ENCODE measurements around the gene DERL2. TPM values are rescaled to one million over a fixed set of nuclear protein-coding genes. Genes with fewer than 3 reads are reported as not detected.

Gene DERL2
- total RNA-seq, 1 experiment from 2014 or later: 78.9 TPM

GRCh38 chr17:5486206-5487124 lies 487 bp upstream of the DERL2 start, which contains the start of gene MIS12:
TSS of gene MIS12 (plus strand) at chr17:5486566. CDS start at chr17:5488863, 2,297 bp downstream.
- H3K36me3 ChIP-seq: peaks cover 88% of the 10 kb centered on the region

GRCh38 chr17:5481451-5481850 lies 4.5 kb downstream of the DERL2 start:
- no peak for DNase-seq (ENCODE audit: low read depth in 1 of 2, low spot score in 2 of 2)
- Histone ChIP-seq H3K36me3 (peaks cover 93% of the 10 kb centered on the region), H3K4me3 (no peak overlapping the region), H3K27me3 (replicated peaks) (no peaks in the 10 kb centered on the region), H3K27ac (no peak overlapping the region), H3K9me3 (replicated peaks) (no peaks in the 10 kb centered on the region), H3K4me1 (replicated peaks) (peaks cover 5% of the 10 kb centered on the region; the same call in 1 of the 2 replicates)

More at GRCh38 chr17:5486206-5487124, 487 bp upstream of the DERL2 start, which contains the start of gene MIS12:
- peak; percentile 98 to 99 for DNase-seq (ENCODE audit: low read depth in 1 of 2, low spot score in 2 of 2)
- peaks cover 12% of the 10 kb centered on the region; the same call in 1 of the 2 replicates for H3K4me1 ChIP-seq (replicated peaks)
- H3K27me3 ChIP-seq (replicated peaks): no peaks in the 10 kb centered on the region
- peak within 1 kb of the TSS; percentile 69 for H3K4me3 ChIP-seq
- no peaks in the 10 kb centered on the region for H3K9me3 ChIP-seq (replicated peaks)
- H3K27ac ChIP-seq: peak within 1 kb of the TSS; percentile 99

- H3K9me3 ChIP-seq (replicated peaks): no peaks in the 10 kb centered on the region
- no peaks in the 10 kb centered on the region for H3K27me3 ChIP-seq (replicated peaks)
- no peak for DNase-seq (ENCODE audit: low read depth in 1 of 2, low spot score in 2 of 2)
- no peak overlapping the region for H3K27ac ChIP-seq
- no peak overlapping the region for H3K4me3 ChIP-seq
- H3K36me3 ChIP-seq: peaks cover 97% of the 10 kb centered on the region
- H3K4me1 ChIP-seq (replicated peaks): peaks cover 5% of the 10 kb centered on the region; the same call in 1 of the 2 replicates
Measured at GRCh38 chr17:5480962-5481361, 5.0 kb downstream of the DERL2 start.

GRCh38 chr17:5478992-5479391 lies 7.0 kb downstream of the DERL2 start:
- H3K4me3 ChIP-seq: no peak overlapping the region
- DNase-seq (ENCODE audit: low read depth in 1 of 2, low spot score in 2 of 2): no peak
- H3K27ac ChIP-seq: no peak overlapping the region
- no peaks in the 10 kb centered on the region for H3K9me3 ChIP-seq (replicated peaks)
- no peaks in the 10 kb centered on the region for H3K4me1 ChIP-seq (replicated peaks)
- H3K36me3 ChIP-seq: peaks cover 96% of the 10 kb centered on the region
- H3K27me3 ChIP-seq (replicated peaks): no peaks in the 10 kb centered on the region

GRCh38 chr17:5473906-5474305 lies 12.1 kb downstream of the DERL2 start:
- no peak overlapping the region for H3K27ac ChIP-seq
- peaks cover 71% of the 10 kb centered on the region for H3K36me3 ChIP-seq
- no peaks in the 10 kb centered on the region for H3K9me3 ChIP-seq (replicated peaks)
- no peaks in the 10 kb centered on the region for H3K4me1 ChIP-seq (replicated peaks)
- no peak overlapping the region for H3K4me3 ChIP-seq
- DNase-seq (ENCODE audit: low read depth in 1 of 2, low spot score in 2 of 2): no peak
- H3K27me3 ChIP-seq (replicated peaks): no peaks in the 10 kb centered on the region

- Histone ChIP-seq H3K9me3 (replicated peaks) (no peaks in the 10 kb centered on the region), H3K27me3 (replicated peaks) (no peaks in the 10 kb centered on the region), H3K27ac (no peak overlapping the region), H3K36me3 (peaks cover 61% of the 10 kb centered on the region), H3K4me1 (replicated peaks) (no peaks in the 10 kb centered on the region), H3K4me3 (no peak overlapping the region)
- no peak for DNase-seq (ENCODE audit: low read depth in 1 of 2, low spot score in 2 of 2)
Measured at GRCh38 chr17:5472511-5472910, 13.5 kb downstream of the DERL2 start.

GRCh38 chr17:5468075-5468473 lies 17.9 kb downstream of the DERL2 start:
- H3K36me3 ChIP-seq: peaks cover 26% of the 10 kb centered on the region
- no peak overlapping the region for H3K27ac ChIP-seq
- no peaks in the 10 kb centered on the region for H3K27me3 ChIP-seq (replicated peaks)
- H3K4me1 ChIP-seq (replicated peaks): peaks cover 5% of the 10 kb centered on the region; the same call in 1 of the 2 replicates
- no peaks in the 10 kb centered on the region for H3K9me3 ChIP-seq (replicated peaks)
- DNase-seq (ENCODE audit: low read depth in 1 of 2, low spot score in 2 of 2): no peak
- H3K4me3 ChIP-seq: peak overlapping the region; percentile 81

- H3K4me3 ChIP-seq: peak overlapping the region; percentile 81
Measured at GRCh38 chr17:5467416-5467815, 18.6 kb downstream of the DERL2 start.

GRCh38 chr17:5466295-5466694 lies 19.7 kb downstream of the DERL2 start:
- H3K4me3 ChIP-seq: no peak overlapping the region
- no peaks in the 10 kb centered on the region for H3K9me3 ChIP-seq (replicated peaks)
- DNase-seq (ENCODE audit: low read depth in 1 of 2, low spot score in 2 of 2): no peak
- H3K4me1 ChIP-seq (replicated peaks): peaks cover 5% of the 10 kb centered on the region; the same call in 1 of the 2 replicates
- peaks cover 12% of the 10 kb centered on the region for H3K36me3 ChIP-seq
- H3K27ac ChIP-seq: no peak overlapping the region
- H3K27me3 ChIP-seq (replicated peaks): no peaks in the 10 kb centered on the region

More at GRCh38 chr17:5467416-5467815, 18.6 kb downstream of the DERL2 start:
- Histone ChIP-seq H3K27ac (no peak overlapping the region), H3K9me3 (replicated peaks) (no peaks in the 10 kb centered on the region), H3K27me3 (replicated peaks) (no peaks in the 10 kb centered on the region), H3K4me1 (replicated peaks) (peaks cover 5% of the 10 kb centered on the region; the same call in 1 of the 2 replicates), H3K36me3 (peaks cover 19% of the 10 kb centered on the region; the same call in 1 of the 2 replicates)
- no peak for DNase-seq (ENCODE audit: low read depth in 1 of 2, low spot score in 2 of 2)

GRCh38 chr17:5464717-5465507 lies 21.1 kb downstream of the DERL2 start:
- peaks cover 5% of the 10 kb centered on the region; the same call in 1 of the 2 replicates for H3K4me1 ChIP-seq (replicated peaks)

GRCh38 chr17:5446786-5447185 lies 39.2 kb downstream of the DERL2 start:
- Histone ChIP-seq H3K4me1 (replicated peaks) (no peaks in the 10 kb centered on the region), H3K4me3 (no peak overlapping the region), H3K27me3 (replicated peaks) (no peaks in the 10 kb centered on the region), H3K36me3 (peaks cover 69% of the 10 kb centered on the region), H3K27ac (no peak overlapping the region), H3K9me3 (replicated peaks) (no peaks in the 10 kb centered on the region)
- no peak for DNase-seq (ENCODE audit: low read depth in 1 of 2, low spot score in 2 of 2)

More at GRCh38 chr17:5464717-5465507, 21.1 kb downstream of the DERL2 start:
- Histone ChIP-seq H3K27me3 (replicated peaks) (no peaks in the 10 kb centered on the region), H3K27ac (no peak overlapping the region), H3K36me3 (peaks cover 17% of the 10 kb centered on the region), H3K9me3 (replicated peaks) (no peaks in the 10 kb centered on the region), H3K4me3 (no peak overlapping the region)
- DNase-seq (ENCODE audit: low read depth in 1 of 2, low spot score in 2 of 2): no peak

GRCh38 chr17:5444209-5444608 lies 41.8 kb downstream of the DERL2 start:
- Histone ChIP-seq H3K4me3 (no peak overlapping the region), H3K27ac (no peak overlapping the region), H3K36me3 (peaks cover 49% of the 10 kb centered on the region), H3K9me3 (replicated peaks) (no peaks in the 10 kb centered on the region), H3K27me3 (replicated peaks) (no peaks in the 10 kb centered on the region), H3K4me1 (replicated peaks) (no peaks in the 10 kb centered on the region)
- no peak for DNase-seq (ENCODE audit: low read depth in 1 of 2, low spot score in 2 of 2)

GRCh38 chr17:5443728-5444127 lies 42.2 kb downstream of the DERL2 start:
- no peak for DNase-seq (ENCODE audit: low read depth in 1 of 2, low spot score in 2 of 2)
- H3K27me3 ChIP-seq (replicated peaks): no peaks in the 10 kb centered on the region
- H3K4me1 ChIP-seq (replicated peaks): no peaks in the 10 kb centered on the region
- H3K36me3 ChIP-seq: peaks cover 48% of the 10 kb centered on the region
- H3K27ac ChIP-seq: no peak overlapping the region
- H3K9me3 ChIP-seq (replicated peaks): no peaks in the 10 kb centered on the region
- H3K4me3 ChIP-seq: no peak overlapping the region
